PC-3 (cell line): ENCODE results near the gene SNX7.

Experiments used
- EZH2phosphoT487 ChIP-seq: fragments of 300-600 bp; sonication (generic); IDR thresholded peaks from 2 replicates; pipeline ENCODE4 v1.6.1; 2018; ENCODE audit warnings: mild to moderate bottlenecking, antibody characterized with exemption, low read length, borderline replicate concordance
- TF ChIP-seq, protein P1 (sequence below): fragments of 300-600 bp; sonication (generic); conservative IDR thresholded peaks from 2 replicates; pipeline ENCODE4 v1.5.1; 2017; ENCODE audit warnings: antibody characterized with exemption, low read depth, mild to moderate bottlenecking, low read length

DNA sequence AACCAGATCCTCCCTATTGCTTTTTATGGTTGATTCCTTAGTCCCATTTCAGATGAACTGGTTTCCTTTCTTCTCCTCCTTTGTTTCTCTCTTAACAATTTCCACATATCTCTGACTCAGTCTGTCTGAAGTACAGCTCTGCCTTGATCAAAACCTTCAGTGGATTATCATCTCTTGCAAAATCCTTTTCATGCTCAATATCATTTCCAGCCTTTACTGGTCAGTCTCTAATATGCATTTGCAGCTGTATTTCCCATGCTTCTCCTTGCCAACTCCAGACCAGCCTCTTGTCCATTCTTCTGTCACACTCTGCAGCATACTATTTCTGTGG, 72.2 kb downstream of the SNX7 start:
- TF ChIP-seq EZH2phosphoT487, result no peak
- TF ChIP-seq, protein P1, sequence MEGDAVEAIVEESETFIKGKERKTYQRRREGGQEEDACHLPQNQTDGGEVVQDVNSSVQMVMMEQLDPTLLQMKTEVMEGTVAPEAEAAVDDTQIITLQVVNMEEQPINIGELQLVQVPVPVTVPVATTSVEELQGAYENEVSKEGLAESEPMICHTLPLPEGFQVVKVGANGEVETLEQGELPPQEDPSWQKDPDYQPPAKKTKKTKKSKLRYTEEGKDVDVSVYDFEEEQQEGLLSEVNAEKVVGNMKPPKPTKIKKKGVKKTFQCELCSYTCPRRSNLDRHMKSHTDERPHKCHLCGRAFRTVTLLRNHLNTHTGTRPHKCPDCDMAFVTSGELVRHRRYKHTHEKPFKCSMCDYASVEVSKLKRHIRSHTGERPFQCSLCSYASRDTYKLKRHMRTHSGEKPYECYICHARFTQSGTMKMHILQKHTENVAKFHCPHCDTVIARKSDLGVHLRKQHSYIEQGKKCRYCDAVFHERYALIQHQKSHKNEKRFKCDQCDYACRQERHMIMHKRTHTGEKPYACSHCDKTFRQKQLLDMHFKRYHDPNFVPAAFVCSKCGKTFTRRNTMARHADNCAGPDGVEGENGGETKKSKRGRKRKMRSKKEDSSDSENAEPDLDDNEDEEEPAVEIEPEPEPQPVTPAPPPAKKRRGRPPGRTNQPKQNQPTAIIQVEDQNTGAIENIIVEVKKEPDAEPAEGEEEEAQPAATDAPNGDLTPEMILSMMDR, result no peak
